Fibroblast of the aortic adventitia (primary cell): ENCODE results near the gene NFATC3. TPM values are rescaled to one million over a fixed set of nuclear protein-coding genes. Genes with fewer than 3 reads are reported as not detected.

Experiments
- DNase-seq: peaks from one replicate; pipeline ENCODE4 v3.0.0-alpha.2; 2010; ENCODE audit warnings: low read depth
- H3K4me3 ChIP-seq: 2 replicates; pipeline ENCODE4 v1.5.1; 2011; ENCODE audit warnings: low read depth, mild to moderate bottlenecking, control low read depth, low read length, moderate library complexity
- total RNA-seq: library from RNA; depleted of rRNA; stranded (reverse); fragments of >200 nt; gene quantifications from 2 replicates; pipeline ENCODE4 v1.2.3, GENCODE V29; 2012; ENCODE audit warnings: low replicate concordance
- TF ChIP-seq, protein P1 (sequence below): IDR thresholded peaks from 2 replicates; pipeline ENCODE4 v1.5.1; 2011; ENCODE audit warnings: mild to moderate bottlenecking, low read length, control low read depth, inconsistent platforms; ENCODE audit not compliant: insufficient read depth

NFATC3 gene
- total RNA-seq, 1 donor = 36.3 TPM

DNA sequence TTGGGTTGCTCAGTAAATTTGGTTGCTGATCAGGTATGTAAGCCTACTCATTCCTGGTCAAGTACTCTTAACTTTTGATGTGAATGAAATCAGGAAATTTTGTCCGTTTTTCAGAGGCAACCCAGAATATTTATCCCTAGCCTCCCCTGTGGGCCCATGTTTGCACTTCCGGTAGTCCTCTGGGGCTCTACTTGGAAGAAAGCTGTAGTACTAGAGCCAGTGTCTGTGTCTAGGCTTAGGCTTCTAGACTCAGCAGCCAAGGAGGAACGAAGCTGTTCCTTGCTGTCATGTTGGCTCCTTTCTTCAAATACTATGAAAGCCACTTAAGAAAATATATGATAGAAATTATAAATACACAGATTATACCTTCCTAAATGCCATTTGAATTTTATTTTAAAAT lies 129.6 kb downstream of the NFATC3 start:
- DNase-seq = no peak
- no peak overlapping the region for H3K4me3 ChIP-seq
- TF ChIP-seq, protein P1, sequence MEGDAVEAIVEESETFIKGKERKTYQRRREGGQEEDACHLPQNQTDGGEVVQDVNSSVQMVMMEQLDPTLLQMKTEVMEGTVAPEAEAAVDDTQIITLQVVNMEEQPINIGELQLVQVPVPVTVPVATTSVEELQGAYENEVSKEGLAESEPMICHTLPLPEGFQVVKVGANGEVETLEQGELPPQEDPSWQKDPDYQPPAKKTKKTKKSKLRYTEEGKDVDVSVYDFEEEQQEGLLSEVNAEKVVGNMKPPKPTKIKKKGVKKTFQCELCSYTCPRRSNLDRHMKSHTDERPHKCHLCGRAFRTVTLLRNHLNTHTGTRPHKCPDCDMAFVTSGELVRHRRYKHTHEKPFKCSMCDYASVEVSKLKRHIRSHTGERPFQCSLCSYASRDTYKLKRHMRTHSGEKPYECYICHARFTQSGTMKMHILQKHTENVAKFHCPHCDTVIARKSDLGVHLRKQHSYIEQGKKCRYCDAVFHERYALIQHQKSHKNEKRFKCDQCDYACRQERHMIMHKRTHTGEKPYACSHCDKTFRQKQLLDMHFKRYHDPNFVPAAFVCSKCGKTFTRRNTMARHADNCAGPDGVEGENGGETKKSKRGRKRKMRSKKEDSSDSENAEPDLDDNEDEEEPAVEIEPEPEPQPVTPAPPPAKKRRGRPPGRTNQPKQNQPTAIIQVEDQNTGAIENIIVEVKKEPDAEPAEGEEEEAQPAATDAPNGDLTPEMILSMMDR = no peak

DNA sequence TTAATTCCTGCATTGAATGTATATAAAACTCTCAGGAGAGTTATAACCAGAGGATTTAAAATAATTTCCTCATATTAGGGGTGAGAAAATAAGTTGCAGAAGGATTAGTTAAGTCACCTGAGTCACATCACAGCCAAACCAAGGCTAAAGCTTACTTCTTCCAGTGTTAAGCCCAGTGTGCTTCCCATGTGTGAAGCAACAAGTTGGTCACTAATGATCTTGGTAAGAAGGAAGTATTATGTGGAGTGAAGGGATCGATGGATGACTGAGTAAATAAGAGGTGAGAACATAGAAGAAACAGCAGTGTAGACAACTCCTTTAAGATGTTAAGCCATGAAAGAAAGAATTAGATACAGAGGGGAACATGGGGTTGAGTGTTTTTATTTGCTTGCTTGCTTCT lies 130.1 kb downstream of the NFATC3 start:
- DNase-seq = no peak
- TF ChIP-seq, protein P1 = no peak
- no peak overlapping the region for H3K4me3 ChIP-seq

DNA sequence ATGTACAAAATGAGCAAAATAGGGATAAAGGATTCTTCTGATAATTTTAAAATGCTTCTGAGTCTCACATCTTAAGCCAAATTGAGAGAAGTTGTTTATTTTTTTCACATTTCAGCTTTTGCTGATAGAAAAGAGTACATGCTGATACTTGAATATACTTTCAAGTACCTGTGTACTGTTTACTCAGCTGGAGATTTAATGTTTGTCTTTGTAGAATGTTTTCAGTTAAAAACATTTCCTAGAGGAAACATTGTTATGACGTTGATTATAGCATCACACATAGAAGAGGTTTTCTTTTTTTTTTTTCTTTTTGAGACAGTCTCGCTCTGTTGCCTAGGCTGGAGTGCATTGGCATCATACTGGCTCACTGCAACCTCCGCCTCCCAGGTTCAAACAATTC lies 131.1 kb downstream of the NFATC3 start:
- no peak overlapping the region for H3K4me3 ChIP-seq
- DNase-seq = no peak
- TF ChIP-seq, protein P1 = no peak

DNA sequence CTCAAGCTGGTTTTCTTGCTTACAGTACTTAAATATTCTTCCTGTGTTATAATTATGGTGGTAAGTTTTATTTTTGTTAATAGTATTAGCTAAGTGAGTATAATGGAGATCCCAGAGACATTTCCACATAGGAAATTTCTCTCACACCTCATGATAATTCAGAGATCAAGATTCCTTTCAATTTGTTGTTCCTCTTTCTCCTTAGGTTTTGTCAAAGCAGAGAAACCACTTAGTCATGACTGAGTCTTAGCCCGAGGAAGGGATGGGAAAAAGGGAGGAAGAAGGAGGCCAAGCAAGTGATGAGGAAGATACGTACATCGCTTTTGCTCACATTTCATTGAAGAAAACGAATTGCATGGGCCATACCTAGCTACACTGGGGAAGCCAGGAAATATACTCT lies 132.3 kb downstream of the NFATC3 start:
- TF ChIP-seq, protein P1 = no peak
- DNase-seq = no peak
- H3K4me3 ChIP-seq = no peak overlapping the region

DNA sequence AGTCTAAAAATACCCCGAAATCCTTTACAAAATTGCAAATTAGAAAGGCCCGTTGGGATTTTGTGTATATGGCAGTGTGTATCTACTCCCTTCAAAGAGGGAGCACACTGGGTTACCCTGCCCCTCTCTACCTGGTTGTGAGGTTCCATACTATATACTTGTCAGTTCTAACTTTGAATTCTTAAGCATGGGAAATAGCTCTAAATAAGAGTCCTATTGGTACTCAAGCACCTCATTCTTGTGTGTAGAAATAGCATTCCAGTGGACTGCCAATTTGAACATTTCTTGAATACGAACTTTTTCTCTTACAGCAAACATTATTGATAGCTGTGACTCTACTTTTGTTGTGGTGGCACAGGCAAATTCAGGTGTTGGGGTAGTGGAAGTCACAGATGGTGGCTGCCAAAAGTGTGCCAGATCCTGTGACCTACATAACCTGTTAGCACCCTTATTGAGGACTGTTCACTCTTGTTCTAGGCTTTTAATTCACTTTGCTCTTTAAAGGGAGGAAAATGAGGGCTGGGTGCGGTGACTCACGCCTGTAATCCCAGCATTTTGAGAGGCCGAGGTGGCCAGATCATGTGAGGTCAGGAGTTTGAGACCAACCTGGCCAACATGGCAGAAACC lies 134.7 kb downstream of the NFATC3 start:
- H3K4me3 ChIP-seq = no peak overlapping the region
- TF ChIP-seq, protein P1 = no peak
- no peak for DNase-seq

DNA sequence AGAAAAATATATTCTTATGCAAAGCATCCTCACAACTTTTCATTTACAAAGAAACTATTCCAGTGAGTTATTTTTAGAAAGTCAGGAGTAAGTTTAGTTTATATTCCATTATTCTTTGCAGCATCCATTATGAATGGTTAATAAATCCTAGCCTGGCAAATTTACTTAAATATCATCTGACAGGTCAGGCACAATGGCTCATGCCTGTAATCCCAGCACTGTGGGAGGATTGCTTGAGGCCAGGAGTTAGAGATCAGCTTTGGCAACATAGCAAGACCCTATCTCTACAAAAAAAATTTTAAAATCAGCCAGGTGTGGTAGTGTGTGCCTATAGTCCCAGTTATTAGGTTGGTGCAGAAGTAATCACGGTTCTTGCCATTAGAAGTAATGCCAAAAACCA lies 137.9 kb downstream of the NFATC3 start:
- no peak overlapping the region for H3K4me3 ChIP-seq
- DNase-seq = no peak
- TF ChIP-seq, protein P1 = no peak

DNA sequence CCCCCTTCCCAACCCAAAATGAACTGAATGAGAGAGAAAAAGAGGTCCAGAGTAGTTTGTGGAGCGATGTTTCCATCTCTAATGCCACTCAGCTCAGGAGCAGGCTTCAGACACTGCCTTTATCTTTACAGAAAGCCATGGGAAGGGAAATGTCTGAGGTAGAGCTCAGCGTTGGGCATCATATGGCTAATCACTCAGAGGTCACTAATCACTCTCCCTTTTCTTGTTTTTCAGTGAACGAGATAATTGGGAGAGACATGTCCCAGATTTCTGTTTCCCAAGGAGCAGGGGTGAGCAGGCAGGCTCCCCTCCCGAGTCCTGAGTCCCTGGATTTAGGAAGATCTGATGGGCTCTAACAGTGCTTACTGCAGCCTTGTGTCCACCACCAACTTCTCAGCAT lies 140.9 kb downstream of the NFATC3 start:
- no peak overlapping the region for H3K4me3 ChIP-seq
- DNase-seq = no peak
- TF ChIP-seq, protein P1 = no peak
